ENCODE results near the gene C14orf132. TPM values are rescaled to one million over a fixed set of nuclear protein-coding genes. Genes with fewer than 3 reads are reported as not detected.

The C14orf132 gene
- polyA plus RNA-seq, 3 donors: 31.1 to 33.6 (median 31.9) TPM

GRCh38 chr14:96039633-96040311 lies 610 bp downstream of the C14orf132 start:
- DNase-seq (ENCODE audit: low read depth in 3 of 3, low spot score in 2 of 3): no peak

DNA sequence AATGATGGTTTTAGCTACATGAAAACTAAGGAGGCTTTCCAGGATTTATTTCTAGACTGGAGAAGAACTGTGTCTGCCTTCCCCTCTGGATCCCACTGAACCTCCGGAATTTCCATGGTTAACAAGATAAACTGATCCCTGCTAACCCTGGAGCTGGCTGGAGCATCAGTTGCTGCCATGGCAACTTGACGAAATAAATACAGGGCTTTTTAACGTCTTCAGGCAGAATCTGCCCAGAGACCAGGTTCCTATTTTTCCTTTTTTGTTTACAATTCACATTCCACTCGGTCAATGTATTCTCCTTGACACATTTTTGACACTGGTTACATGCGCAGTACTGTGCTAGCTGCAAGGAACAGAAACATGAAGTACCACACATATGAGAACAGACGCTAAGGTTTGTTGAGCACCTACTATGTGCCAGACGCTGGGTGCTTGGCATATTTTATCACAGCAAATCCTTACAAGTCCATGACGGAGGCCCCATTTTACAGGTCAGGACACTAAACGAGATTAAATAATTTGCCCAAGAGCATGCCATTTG lies 1.7 kb downstream of the C14orf132 start:
- no peak for DNase-seq (ENCODE audit: low read depth in 3 of 3, low spot score in 2 of 3)

DNA sequence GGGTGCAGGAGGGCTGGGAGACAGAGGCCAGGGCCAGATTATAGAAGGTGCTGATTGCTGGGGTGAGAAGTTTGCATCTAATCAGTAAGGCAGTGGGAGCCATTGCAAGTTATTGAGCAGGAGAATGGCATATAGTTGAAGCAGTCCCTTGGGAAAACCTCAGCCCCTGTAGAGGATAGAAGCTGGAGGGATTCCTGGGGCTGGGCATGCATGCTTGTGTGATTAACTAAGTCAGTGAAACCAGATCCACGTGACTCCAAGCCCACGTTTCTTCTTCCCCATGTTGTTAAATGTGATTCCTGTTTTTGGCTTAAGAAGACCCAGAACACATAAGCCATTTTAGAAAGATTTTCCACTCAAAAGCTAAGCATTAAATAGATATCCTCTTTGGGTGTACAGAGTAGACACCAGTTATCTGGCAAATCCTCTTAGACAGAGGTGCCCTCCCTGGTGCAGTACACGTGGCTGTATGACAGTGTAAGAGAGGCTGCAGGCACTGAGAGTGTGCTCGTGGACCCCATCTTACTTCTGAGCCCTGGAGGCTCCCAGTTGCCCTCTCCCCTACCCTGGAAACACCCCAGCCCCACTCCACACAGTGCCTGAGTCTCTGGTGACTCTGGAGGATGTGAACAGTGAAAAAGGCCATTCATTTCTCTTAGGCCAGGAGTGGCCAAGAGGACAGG lies 3.2 kb downstream of the C14orf132 start:
- DNase-seq (ENCODE audit: low read depth in 3 of 3, low spot score in 2 of 3): no peak

GRCh38 chr14:96046630-96047029 lies 7.5 kb downstream of the C14orf132 start:
- no peak for DNase-seq (ENCODE audit: low read depth in 3 of 3, low spot score in 2 of 3)

DNA sequence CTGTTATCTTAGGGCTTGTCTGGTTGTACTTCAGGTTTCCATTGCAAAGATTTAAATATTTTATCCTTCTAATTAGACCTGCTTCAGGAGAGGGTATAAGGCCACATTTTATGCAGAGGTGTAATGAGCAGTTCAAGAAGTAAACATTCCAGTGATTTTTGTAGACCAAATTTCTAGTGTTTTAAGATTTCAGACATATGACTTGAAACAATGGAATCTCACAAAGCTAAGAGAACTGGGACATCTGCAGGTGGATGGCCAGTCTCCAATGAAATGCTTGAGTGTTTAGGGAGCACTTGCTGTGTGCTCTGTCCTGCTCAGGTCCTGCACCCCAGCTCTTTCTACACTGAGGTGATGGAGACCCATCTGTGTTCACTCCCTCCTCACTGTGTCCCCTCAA lies 7.9 kb downstream of the C14orf132 start:
- no peak for DNase-seq (ENCODE audit: low read depth in 3 of 3, low spot score in 2 of 3)

- no peak for DNase-seq (ENCODE audit: low read depth in 3 of 3, low spot score in 2 of 3)
Observed at GRCh38 chr14:96049932-96050331, 10.8 kb downstream of the C14orf132 start.

- DNase-seq (ENCODE audit: low read depth in 3 of 3, low spot score in 2 of 3): no peak
Observed at GRCh38 chr14:96050482-96050881, 11.3 kb downstream of the C14orf132 start.

DNA sequence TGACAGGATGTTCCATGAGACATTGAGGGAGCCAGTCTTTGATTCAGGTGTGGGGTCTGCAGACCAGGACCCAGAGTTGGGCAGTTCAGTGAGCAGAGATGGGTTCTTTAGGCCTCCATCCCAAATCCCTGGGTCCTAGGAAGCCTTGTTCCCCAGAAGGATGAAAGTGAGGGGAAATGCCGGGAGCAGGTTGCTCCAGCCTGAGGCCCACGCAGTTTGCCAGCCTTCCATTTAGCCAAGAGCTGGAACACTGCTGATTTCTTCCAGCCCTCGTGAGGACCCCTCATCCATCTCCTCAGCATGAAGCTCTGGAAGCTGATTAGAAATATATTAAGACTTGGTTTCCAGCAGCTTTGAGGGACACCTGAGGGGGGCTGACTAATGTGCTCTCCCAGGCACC lies 12.1 kb downstream of the C14orf132 start:
- no peak for DNase-seq (ENCODE audit: low read depth in 3 of 3, low spot score in 2 of 3)

DNA sequence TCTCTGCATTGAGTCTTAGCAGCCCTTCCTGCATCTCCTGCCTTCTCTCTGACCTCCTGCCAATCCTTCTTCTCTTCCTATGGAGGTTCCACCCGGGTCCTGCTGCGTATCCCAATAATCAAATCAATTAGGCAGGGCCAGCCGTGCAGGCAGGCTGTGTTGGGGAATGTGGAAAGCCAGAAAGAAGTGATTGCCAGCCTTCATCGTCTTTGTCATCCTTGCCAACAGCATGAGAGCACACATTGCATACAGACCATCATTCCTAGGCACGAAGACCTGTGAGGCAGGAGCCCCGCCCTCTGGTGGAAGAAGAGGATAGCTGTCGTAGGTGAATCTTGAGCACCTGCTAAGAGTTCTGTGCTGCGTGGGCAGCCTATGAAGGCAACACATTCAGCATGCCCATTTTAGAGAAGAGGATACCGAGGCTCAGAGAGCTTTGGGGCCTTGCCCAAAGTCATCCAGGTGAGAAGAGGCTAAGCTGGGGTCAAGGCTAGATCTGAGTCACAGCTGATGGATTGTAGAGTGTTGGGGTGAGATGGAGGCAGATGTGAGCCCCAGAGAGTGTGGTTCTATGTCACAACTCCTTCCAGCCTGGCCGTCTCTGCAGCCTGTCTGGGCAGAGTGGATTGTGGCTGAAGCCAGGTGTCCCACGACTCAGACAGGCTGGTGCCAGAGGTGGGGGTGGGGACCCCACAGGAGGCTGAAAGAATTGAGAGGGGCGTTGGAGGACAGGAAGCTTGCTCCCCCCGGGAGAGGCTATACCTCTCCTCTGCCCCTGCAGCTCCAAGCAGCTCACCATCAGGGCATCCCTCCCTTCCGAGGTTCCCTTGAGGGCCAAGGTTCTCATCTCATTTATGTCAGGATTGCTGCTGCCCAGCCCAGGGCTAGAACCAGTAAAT lies 12.7 kb downstream of the C14orf132 start:
- no peak for DNase-seq (ENCODE audit: low read depth in 3 of 3, low spot score in 2 of 3)

DNA sequence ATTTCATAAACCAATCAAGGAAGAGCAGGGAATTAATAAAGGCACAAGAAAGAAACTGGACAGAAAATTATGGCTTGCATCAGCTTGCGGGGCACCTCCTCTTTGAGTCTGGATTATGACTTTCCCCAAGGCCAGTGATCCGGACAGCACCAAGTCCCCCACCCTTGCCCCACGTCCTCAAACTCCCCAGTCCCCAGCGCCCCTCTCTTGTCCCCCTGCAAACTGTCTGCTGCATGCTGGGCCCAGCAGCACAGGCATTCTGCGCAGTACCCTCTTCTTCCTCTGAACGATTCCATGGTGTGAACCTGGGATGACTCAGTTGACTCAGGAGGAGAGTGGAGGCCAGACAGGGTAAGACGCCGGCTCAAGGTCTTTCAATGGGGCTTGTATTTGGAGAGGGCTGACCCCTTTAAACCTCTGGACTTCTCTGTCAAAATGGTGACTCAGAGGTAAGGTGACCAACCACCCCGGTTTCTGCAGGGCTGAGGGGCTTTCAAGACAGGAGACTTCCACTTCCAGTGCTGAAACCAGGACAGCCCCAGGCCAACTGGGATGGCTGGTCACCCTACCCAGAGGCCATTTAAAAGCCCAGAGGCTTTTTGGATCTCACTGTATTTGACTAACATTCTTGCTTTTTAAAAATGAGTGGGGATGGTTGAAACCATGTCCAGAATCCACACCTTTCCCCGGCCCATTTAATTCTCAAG lies 13.5 kb downstream of the C14orf132 start:
- DNase-seq (ENCODE audit: low read depth in 3 of 3, low spot score in 2 of 3): no peak

GRCh38 chr14:96053248-96053599 lies 14.1 kb downstream of the C14orf132 start:
- DNase-seq (ENCODE audit: low read depth in 3 of 3, low spot score in 2 of 3): no peak

DNA sequence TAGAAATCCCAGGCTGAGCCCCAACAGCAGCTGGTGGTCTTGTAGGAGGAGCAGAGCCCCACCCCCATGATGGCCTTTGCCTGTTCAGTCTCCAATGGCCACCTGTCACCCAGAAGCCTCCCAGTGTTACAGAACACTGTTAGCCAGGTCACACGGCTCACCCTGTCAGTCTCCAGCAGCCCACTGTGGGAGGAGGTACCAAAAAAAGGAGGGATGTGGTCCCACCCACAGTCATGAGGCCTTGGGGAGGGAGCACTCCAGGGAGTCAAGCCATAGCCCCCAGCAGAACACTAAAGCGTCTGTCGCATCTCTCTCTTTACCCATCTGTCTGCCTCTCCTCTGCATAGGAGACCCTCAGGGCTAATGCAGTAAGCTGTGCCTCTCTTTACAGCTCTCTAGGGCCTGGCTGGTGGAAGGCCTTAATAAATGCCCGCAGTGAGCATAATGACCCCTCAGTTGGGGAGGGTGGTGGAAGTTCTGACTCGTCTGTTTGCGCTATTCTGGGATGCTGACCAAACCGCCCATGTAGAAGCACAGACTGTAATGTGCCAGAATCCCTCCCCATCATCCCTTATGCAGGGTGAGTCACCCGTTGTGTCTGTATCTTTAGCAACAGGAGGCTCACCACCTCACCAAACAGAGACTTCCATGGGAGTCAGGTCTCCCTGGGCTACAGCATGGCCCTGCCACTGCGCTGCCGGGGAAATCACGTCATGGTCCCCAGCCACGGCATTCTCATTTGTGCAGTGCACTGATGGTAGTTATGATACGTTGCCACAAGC lies 14.6 kb downstream of the C14orf132 start:
- DNase-seq (ENCODE audit: low read depth in 3 of 3, low spot score in 2 of 3): no peak

GRCh38 chr14:96054661-96055060 lies 15.5 kb downstream of the C14orf132 start:
- DNase-seq (ENCODE audit: low read depth in 3 of 3, low spot score in 2 of 3): no peak

DNA sequence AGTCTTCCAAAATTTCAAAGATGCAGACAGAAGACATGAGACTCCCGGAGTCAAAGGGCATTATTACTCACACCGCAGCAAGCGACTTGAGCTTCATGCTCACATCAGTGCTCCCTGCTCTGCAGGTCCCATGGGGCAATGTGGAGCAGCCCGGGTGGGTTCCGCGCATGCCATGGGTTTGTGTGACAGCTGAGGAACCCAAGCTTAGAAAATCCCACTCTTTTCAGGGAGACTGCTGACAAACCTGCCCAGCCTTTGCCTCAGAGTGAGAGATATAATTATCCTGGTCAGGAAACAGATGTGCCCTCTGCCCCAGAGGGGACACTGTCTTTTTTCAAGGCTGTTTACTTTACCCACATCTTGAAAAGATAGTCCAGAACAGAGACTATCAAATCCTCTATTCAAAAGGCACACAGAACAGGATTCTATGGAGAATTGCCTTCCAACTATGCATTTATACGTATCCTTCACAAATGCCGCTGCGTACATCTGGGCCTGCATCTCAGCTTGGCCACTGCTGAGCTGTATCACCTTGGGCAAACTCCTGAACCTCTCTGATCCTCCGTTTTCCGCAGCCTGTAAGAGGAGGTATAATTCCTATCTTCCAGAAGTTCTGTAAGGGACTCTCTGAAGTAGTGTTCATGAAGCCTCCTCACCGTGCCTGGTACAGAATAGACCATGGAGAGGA lies 16.0 kb downstream of the C14orf132 start:
- DNase-seq (ENCODE audit: low read depth in 3 of 3, low spot score in 2 of 3): no peak

DNA sequence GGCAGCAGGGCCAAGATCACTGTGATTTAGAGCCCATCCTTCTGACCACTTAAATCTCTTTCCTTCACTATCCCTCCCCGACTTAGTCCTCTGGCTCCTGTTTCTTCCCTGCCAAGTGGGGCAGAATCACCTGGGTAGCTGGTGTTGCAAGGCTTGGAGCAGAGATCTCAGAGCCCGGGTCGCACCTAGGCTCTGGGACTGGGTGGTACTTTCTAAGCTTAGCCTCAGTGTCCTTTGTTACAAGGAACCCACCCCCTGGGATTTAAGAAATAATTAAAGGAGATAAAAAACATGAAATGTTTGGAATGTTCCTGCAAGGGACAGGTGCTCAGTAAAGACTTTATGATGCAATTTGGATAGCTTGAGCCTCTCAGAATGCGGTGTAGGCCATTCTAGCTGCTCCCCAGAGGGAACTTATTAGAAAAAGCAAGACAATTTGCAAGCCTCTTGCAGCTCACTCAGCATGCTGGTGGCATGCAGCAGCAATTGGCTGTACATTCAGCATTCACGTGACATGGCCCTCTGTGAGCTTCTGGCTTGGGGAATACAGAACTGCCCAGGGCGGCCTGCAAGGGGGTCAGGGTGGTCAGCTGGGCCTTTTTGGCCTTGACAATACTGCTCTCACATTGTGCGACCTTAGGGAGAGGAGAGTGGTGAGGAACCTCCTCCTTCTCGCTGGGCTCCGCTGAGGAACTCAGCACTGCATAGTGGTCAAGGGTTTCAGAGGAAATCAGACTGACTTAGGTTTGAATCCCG lies 16.8 kb downstream of the C14orf132 start:
- no peak for DNase-seq (ENCODE audit: low read depth in 3 of 3, low spot score in 2 of 3)

- DNase-seq (ENCODE audit: low read depth in 3 of 3, low spot score in 2 of 3): no peak
Observed at GRCh38 chr14:96056509-96057422, 17.6 kb downstream of the C14orf132 start.

DNA sequence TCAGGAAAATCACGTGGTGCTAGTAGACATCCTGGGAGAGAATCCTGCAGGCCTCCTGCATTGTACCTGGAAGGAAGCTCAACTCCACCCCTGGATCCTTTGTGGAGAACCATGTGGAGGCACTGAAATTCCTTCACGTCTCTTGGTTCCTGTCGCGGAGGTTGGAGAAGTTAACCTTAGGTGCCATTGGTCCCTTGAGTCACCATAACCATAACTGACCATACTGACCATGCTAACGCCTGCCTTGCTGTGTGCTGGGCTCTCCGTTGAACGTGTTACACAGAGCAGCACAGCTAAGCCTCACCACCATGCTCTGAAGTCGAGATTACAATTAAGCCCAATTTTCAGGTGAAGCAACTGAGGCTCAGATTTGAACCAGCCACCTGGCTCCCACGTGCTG lies 18.6 kb downstream of the C14orf132 start:
- no peak for DNase-seq (ENCODE audit: low read depth in 3 of 3, low spot score in 2 of 3)

Measured in right renal cortex interstitium (tissue), 3 donors.